Endodermal cell (in vitro differentiated cells): Measurements from ENCODE around the gene RPL32. TPM values are rescaled to one million over a fixed set of nuclear protein-coding genes. Genes with fewer than 3 reads are reported as not detected.

Source experiments
- DNase-seq: peaks from one replicate; pipeline ENCODE4 v3.0.0-alpha.2; 2017
- H3K27ac ChIP-seq: 2 replicates; pipeline ENCODE4 v1.5.1; 2013; ENCODE audit warnings: mild to moderate bottlenecking, low read depth, low read length, moderate library complexity
- H3K27me3 ChIP-seq: 2 replicates; pipeline ENCODE4 v1.6.1; 2013; ENCODE audit warnings: mild to moderate bottlenecking, low read length, moderate library complexity; ENCODE audit not compliant: insufficient read depth, control insufficient read depth, poor library complexity, severe bottlenecking
- H3K36me3 ChIP-seq: 2 replicates; pipeline ENCODE4 v1.7.0; 2013; ENCODE audit warnings: mild to moderate bottlenecking, low read length, moderate library complexity; ENCODE audit not compliant: control insufficient read depth, insufficient read depth
- H3K4me1 ChIP-seq: one replicate; pipeline ENCODE4 v1.7.0; 2013; ENCODE audit warnings: low read length; ENCODE audit not compliant: control insufficient read depth, insufficient read depth
- H3K4me3 ChIP-seq: 2 replicates; pipeline ENCODE4 v1.5.1; 2013; ENCODE audit warnings: mild to moderate bottlenecking, low read length, moderate library complexity
- H3K9ac ChIP-seq: 2 replicates; pipeline ENCODE4 v1.6.1; 2013; ENCODE audit warnings: mild to moderate bottlenecking, low read length, moderate library complexity; ENCODE audit not compliant: poor library complexity, severe bottlenecking; ENCODE audit errors: extremely low read depth
- H3K9me3 ChIP-seq: 2 replicates; pipeline ENCODE4 v1.6.1; 2013; ENCODE audit warnings: mild to moderate bottlenecking, low read length, moderate library complexity; ENCODE audit not compliant: control insufficient read depth
- H3K27ac Mint-ChIP-seq: 2 replicates; pipeline ENCODE4 v1.8.0; 2020; ENCODE audit warnings: mixed read lengths
- H3K27me3 Mint-ChIP-seq: 2 replicates; pipeline ENCODE4 v1.8.0; 2021; ENCODE audit warnings: mild to moderate bottlenecking, mixed read lengths; ENCODE audit not compliant: insufficient read depth
- H3K36me3 Mint-ChIP-seq: 2 replicates; pipeline ENCODE4 v1.8.0; 2020; ENCODE audit warnings: low read depth, mixed read lengths
- H3K4me1 Mint-ChIP-seq: 2 replicates; pipeline ENCODE4 v1.8.0; 2020; ENCODE audit warnings: mixed read lengths
- H3K4me3 Mint-ChIP-seq: 2 replicates; pipeline ENCODE4 v1.8.0; 2020; ENCODE audit warnings: mild to moderate bottlenecking, moderate library complexity, mixed read lengths
- H3K9me3 Mint-ChIP-seq: 2 replicates; pipeline ENCODE4 v1.8.0; 2020; ENCODE audit warnings: mild to moderate bottlenecking, mixed read lengths
- CTCF ChIP-seq: fragments of 200-600 bp; sonication (generic); conservative IDR thresholded peaks from 2 replicates; pipeline ENCODE4 v1.5.0; 2021; ENCODE audit warnings: antibody characterized with exemption, mild to moderate bottlenecking
- WGBS, 2 experiments: methylation state at CpG; one replicate each; pipeline versions ENCODE4 v1.1.5 to v1.1.7; 2013; ENCODE audit warnings: missing lambda C conversion rate in 2 of 2, mixed read lengths in 1 of 2; ENCODE audit not compliant: insufficient coverage in 1 of 2, insufficient read length in 1 of 2; 5-methylcytosine and 5-hydroxymethylcytosine counted together
- total RNA-seq, 2 donors: library from RNA; stranded (reverse); fragmentation: NEBNext Ultra II Directional in 1 of 2; extraction: Animal tissue kit (Norgen Biotek cat#: 25700) in 1 of 2; gene quantifications; 2 replicates in 1 of 2; 3 replicates in 1 of 2; pipeline ENCODE4 v1.2.1, GENCODE V29; 2021

Gene RPL32
- total RNA-seq, 2 donors from 2014 or later = 1,362 to 1,580 TPM

- H3K4me1 Mint-ChIP-seq = no peaks in the 10 kb centered on the region
- Histone ChIP-seq H3K36me3 (peaks cover 32% of the 10 kb centered on the region), H3K4me3 (no peak overlapping the region), H3K9ac (no peak overlapping the region), H3K9me3 (no peaks in the 10 kb centered on the region), H3K27ac (no peak overlapping the region), H3K4me1 (no peaks in the 10 kb centered on the region), H3K27me3 (no peaks in the 10 kb centered on the region)
- peaks cover 25% of the 10 kb centered on the region for H3K36me3 Mint-ChIP-seq
- H3K4me3 Mint-ChIP-seq = no peak overlapping the region
- H3K27ac Mint-ChIP-seq = no peak overlapping the region
- TF ChIP-seq CTCF = no peak
- no peaks in the 10 kb centered on the region for H3K9me3 Mint-ChIP-seq
- WGBS, 2 experiments = 90 to 100% methylated on average over 1 to 4 of the region's 4 CpGs
- no peaks in the 10 kb centered on the region for H3K27me3 Mint-ChIP-seq
- DNase-seq = no peak
Observed at GRCh38 chr3:12829404-12829803, 12.0 kb downstream of the RPL32 start.

GRCh38 chr3:12828751-12829150 lies 12.6 kb downstream of the RPL32 start:
- no peak overlapping the region for H3K27ac ChIP-seq
- WGBS, 2 experiments = 99 to 100% methylated on average over 3 of the region's 4 CpGs
- H3K27me3 ChIP-seq = no peaks in the 10 kb centered on the region
- no peak for TF ChIP-seq CTCF
- Mint-ChIP-seq H3K36me3 (peaks cover 19% of the 10 kb centered on the region), H3K4me1 (no peaks in the 10 kb centered on the region), H3K9me3 (no peaks in the 10 kb centered on the region), H3K27ac (no peak overlapping the region), H3K4me3 (no peak overlapping the region), H3K27me3 (no peaks in the 10 kb centered on the region)
- no peaks in the 10 kb centered on the region for H3K9me3 ChIP-seq
- H3K9ac ChIP-seq = no peak overlapping the region
- no peak for DNase-seq
- peaks cover 25% of the 10 kb centered on the region for H3K36me3 ChIP-seq
- H3K4me1 ChIP-seq = no peaks in the 10 kb centered on the region
- H3K4me3 ChIP-seq = no peak overlapping the region

DNA sequence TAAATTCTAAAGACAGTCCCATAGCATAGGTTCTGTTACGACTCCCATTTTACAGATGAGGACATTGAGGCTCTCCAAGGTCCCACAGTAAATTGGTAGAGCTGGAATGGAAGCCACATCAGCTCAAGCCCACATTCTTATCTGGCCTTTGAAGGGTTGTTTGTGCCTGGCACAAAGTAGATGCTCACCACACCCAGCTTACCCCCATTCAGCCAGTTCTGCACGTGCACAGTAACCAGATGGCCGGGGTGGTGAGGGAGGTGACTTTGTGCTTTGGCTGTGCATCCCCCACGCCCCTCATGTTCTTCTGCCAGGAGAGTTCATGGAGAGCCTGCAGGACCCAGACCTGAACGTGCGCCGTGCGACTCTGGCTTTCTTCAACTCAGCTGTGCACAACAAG lies 16.2 kb downstream of the RPL32 start:
- Histone ChIP-seq H3K9me3 (no peaks in the 10 kb centered on the region), H3K9ac (no peak overlapping the region), H3K27ac (no peak overlapping the region), H3K4me3 (no peak overlapping the region), H3K27me3 (no peaks in the 10 kb centered on the region), H3K36me3 (no peaks in the 10 kb centered on the region), H3K4me1 (no peaks in the 10 kb centered on the region)
- DNase-seq = no peak
- no peak overlapping the region for H3K27ac Mint-ChIP-seq
- H3K4me1 Mint-ChIP-seq = peaks cover 4% of the 10 kb centered on the region
- H3K27me3 Mint-ChIP-seq = no peaks in the 10 kb centered on the region
- no peaks in the 10 kb centered on the region for H3K9me3 Mint-ChIP-seq
- WGBS, 2 experiments = 93 to 94% methylated on average over 2 to 8 of the region's 8 CpGs
- TF ChIP-seq CTCF = no peak
- peaks cover 3% of the 10 kb centered on the region for H3K36me3 Mint-ChIP-seq
- H3K4me3 Mint-ChIP-seq = no peak overlapping the region
